Measurements from ENCODE around the gene FBLN2. TPM values are rescaled to one million over a fixed set of nuclear protein-coding genes. Genes with fewer than 3 reads are reported as not detected.

FBLN2 gene
- total RNA-seq, 2 donors from 2014 or later = 10.5 to 24.1 TPM

- Histone ChIP-seq H3K4me3 (no peak overlapping the region), H3K9me3 (no peaks in the 10 kb centered on the region), H3K27me3 (no peaks in the 10 kb centered on the region), H3K27ac (no peak overlapping the region), H3K36me3 (no peaks in the 10 kb centered on the region), H3K9ac (ENCODE audit: low read depth in 2 of 2, low read length in 2 of 2) (no peak overlapping the region), H3K4me1 (no peaks in the 10 kb centered on the region)
- no peak for TF ChIP-seq CTCF (IDR thresholded peaks at IDR 0.05)
- DNase-seq = no peak
- intact Hi-C loops (cut with DNase I) = no loop called here
Measured at GRCh38 chr3:13634615-13635014, 85.7 kb downstream of the FBLN2 start.

GRCh38 chr3:13636186-13636585 is 87.3 kb downstream of the FBLN2 start:
- Histone ChIP-seq H3K9ac (ENCODE audit: low read depth in 2 of 2, low read length in 2 of 2) (no peak overlapping the region), H3K27ac (no peak overlapping the region), H3K27me3 (no peaks in the 10 kb centered on the region), H3K4me1 (no peaks in the 10 kb centered on the region), H3K9me3 (no peaks in the 10 kb centered on the region), H3K4me3 (no peak overlapping the region), H3K36me3 (no peaks in the 10 kb centered on the region)
- DNase-seq = no peak
- TF ChIP-seq CTCF (IDR thresholded peaks at IDR 0.05) = no peak
- intact Hi-C loops (cut with DNase I) = no loop called here

GRCh38 chr3:13636874-13637273 is 87.9 kb downstream of the FBLN2 start:
- Histone ChIP-seq H3K36me3 (no peaks in the 10 kb centered on the region), H3K9me3 (no peaks in the 10 kb centered on the region), H3K27me3 (no peaks in the 10 kb centered on the region), H3K27ac (no peak overlapping the region), H3K4me1 (no peaks in the 10 kb centered on the region), H3K9ac (ENCODE audit: low read depth in 2 of 2, low read length in 2 of 2) (no peak overlapping the region), H3K4me3 (no peak overlapping the region)
- no peak for TF ChIP-seq CTCF (IDR thresholded peaks at IDR 0.05)
- intact Hi-C loops (cut with DNase I) = no loop called here
- DNase-seq = no peak

GRCh38 chr3:13637311-13637891 is 88.5 kb downstream of the FBLN2 start:
- no peak overlapping the region for H3K27ac ChIP-seq
- H3K9me3 ChIP-seq = no peaks in the 10 kb centered on the region
- no peak for TF ChIP-seq CTCF (IDR thresholded peaks at IDR 0.05)
- no peak for DNase-seq
- no peak overlapping the region for H3K9ac ChIP-seq (ENCODE audit: low read depth in 2 of 2, low read length in 2 of 2)
- H3K4me1 ChIP-seq = no peaks in the 10 kb centered on the region
- no peaks in the 10 kb centered on the region for H3K27me3 ChIP-seq
- H3K4me3 ChIP-seq = no peak overlapping the region
- intact Hi-C loops (cut with DNase I) = no loop called here
- no peaks in the 10 kb centered on the region for H3K36me3 ChIP-seq

GRCh38 chr3:13637953-13638352 is 89.0 kb downstream of the FBLN2 start:
- no peak overlapping the region for H3K27ac ChIP-seq
- H3K9ac ChIP-seq (ENCODE audit: low read depth in 2 of 2, low read length in 2 of 2) = no peak overlapping the region
- DNase-seq = no peak
- no peaks in the 10 kb centered on the region for H3K4me1 ChIP-seq
- intact Hi-C loops (cut with DNase I) = no loop called here
- H3K9me3 ChIP-seq = no peaks in the 10 kb centered on the region
- no peaks in the 10 kb centered on the region for H3K27me3 ChIP-seq
- no peak overlapping the region for H3K4me3 ChIP-seq
- TF ChIP-seq CTCF (IDR thresholded peaks at IDR 0.05) = no peak
- H3K36me3 ChIP-seq = no peaks in the 10 kb centered on the region
